Stimulated activated CD8-positive, alpha-beta memory T cell treated with anti-CD3 and anti-CD28 coated beads, Interleukin-4, amount 100 ng/mL, for 24 hours (primary cell): ENCODE results near the gene MCF2L.
"Not testable (repeated sequence)": the region's sequence is repeated elsewhere in the genome, so short reads cannot be mapped to it uniquely, and the experiment has no call there.

Experiments
- DNase-seq: peaks from one replicate; pipeline ENCODE4 v3.0.0-alpha.2; 2020; ENCODE audit warnings: low read depth

Gene MCF2L

DNA sequence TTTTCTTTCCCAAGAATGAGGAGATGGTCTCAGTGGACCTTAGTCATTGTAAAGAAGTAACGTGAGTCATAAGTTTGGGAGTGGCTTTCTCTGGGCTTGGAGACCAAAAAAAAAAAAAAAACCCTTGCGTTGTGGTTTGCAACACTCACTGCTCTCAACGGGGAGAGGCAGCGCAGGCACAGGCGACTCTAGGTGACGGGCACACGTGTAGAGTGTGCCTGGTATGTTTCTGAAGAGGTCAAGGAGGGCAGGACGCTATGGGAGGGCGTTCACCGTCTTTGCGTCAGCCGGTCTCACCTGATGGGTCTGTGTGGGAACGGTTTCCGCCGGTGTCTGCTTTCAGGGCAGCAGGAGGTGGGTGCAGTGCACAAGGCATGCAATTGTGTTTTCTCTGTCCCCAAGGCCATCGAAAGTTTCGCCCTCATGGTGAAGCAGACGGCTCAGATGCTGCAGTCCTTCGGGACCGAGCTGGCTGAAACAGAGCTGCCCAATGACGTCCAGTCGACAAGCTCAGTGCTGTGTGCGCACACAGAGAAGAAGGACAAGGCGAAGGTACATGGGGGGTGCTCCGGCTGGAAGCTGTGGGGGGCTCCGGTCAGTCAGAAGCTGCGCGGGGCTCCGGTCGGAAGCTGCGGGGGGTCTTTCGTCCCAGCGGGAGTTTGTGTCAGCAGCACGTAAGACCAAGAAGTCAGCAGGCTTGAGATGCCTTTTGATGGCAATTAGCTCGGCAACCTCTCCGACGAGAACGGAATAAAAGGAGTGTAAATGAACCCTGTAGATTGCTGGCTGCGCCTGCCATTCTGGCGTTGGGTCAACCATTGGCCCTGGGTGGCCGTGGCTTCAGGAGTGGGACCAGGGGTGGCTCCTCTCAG lies 95.8 kb downstream of the MCF2L start:
- no peak for DNase-seq

DNA sequence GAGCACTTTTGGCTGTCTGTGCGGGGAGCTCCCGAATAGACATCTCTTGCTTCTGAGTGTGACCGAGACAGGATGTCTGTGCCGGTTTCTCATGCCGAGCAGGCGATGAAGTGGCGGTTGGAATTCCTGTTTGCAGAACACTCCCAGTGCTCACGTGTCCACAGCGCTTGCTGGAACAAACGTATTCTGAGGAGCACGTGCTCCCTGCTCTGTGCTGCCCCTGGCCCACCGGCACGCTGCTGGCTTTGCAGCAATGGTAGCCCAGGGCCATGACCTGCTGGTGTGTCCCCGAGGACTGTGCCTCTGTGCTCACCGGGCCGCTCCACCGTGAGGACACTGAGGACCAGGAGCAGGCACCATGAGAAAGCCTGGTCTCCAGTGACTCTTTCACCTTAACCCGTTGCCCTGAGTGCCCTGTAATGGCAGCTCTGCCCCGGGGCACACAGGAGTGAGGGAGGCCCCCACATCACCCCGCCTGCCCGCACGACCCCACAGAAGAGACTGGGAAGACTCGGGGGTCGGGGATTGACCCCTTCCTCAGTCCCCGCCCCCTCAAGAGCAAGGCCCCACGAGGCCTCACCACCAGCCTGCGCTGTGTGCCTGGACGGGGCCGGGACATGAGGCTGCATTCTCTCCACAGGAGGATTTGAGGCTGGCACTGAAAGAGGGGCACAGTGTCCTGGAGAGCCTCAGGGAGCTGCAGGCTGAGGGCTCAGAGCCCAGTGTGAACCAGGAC lies 96.6 kb downstream of the MCF2L start:
- no peak for DNase-seq

DNA sequence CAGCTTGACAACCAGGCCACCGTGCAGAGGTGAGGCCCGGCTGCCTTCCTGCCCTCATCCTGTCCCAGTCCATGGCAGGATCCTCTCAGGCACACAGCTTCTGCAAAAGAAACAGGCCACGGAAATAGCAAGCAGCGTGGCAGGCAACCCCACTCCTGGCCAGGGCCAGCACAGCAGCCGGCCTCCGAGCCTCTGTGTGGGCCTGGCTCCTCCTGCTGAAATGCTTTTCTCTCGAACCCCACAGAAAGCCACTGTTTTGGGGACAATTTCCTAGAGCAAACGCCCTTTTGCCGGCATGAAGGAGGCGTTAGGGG lies 97.1 kb downstream of the MCF2L start:
- no peak for DNase-seq

DNA sequence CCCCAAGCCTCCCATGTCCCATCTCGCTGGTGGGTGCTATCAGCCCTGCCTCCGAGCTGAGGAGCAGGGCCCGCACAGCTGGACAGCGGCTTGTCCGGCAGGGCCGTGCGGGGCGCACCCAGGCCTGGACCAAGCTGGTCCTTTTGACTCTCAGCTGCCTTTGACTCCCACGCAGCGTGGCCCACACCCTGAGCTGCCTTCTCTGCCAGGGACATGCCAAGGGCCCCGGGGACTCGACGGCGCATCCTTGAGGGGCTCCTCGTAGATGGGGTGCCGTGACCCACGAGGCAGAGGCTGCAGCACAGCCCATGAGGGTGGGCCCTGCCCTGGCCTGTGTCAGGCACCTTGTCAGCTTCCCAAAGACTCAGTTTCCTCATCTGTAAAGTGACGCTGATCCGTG lies 97.7 kb downstream of the MCF2L start:
- DNase-seq: no peak

DNA sequence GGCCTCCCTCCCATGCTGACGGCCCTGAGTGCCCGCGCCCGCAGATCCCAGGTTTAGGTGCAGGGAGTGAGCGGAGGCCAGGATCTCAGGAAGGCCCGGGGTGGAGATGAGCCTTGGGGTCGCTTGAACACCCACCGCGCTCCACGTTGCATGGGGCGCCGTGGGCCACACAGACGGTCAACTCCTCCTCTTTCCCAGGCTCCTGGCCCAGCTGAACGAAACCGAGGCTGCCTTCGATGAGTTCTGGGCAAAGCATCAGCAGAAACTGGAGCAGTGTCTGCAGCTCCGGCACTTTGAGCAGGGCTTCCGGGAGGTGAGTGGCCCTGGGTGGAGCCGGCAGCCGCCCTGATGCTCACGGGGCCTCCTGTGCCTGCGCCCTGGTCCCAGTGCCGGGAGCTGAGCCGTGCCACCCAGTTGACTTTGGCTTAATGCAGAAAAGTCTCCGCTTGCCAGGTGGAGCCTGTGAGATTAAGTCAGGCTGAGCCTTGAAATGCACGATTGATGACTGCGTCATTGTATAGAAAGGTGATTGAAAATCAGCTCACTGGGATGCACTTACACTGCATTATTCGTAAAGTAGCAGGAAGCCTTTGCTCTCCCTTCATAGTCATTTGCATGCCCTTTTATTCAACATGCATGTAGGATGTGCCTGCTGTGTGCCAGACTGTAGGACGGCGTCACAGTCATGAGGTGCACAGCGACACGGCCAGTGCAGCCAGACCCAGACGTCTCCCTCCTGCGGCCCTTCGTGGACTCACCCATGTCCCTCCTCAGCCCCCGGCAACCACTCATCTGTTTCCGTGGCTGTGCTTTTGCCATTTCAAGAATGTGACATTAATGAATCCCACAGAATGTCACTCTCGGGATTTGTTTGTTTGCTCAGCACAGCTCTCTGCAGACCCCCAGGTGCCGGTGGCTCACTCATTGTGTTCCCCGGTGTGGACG lies 101.1 kb downstream of the MCF2L start:
- DNase-seq: no peak

DNA sequence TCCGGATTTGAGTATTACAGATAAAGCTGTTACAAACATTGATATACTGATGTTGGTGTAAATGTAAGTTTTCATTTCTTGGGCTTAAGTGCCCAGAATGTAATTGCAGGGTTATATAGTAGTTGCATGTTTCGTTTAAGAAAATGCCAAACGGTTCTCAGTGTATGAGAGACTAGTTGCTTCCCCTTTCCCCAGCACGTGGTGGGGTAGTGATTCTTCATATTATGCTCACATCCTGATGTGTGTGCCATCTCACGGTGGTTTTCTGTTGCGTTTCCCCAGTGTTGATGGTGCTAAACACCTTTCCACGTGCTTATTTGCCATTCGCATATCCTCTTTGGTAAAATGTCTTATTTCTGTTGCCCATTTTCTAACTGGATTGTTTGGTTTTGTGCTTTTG lies 101.8 kb downstream of the MCF2L start:
- DNase-seq: no peak

DNA sequence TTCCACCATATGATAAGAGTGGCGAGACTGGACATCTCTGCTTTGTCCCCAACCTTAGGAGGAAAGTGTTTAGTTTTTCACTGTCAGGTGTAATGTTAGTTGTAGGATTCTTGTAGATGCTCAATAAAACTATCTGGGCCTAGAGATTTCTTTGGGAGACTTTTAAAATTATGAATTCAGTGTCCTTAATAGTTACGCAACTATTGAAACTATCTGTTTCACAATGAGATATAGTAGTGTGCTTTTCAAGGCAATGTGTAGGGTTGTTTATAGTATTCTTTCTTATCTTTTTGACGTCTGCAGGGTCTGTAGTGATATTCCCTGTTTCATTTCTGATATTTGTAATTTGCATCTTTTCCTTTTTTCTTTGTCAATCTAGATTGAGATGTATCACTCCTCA lies 103.4 kb downstream of the MCF2L start:
- DNase-seq: no peak

DNA sequence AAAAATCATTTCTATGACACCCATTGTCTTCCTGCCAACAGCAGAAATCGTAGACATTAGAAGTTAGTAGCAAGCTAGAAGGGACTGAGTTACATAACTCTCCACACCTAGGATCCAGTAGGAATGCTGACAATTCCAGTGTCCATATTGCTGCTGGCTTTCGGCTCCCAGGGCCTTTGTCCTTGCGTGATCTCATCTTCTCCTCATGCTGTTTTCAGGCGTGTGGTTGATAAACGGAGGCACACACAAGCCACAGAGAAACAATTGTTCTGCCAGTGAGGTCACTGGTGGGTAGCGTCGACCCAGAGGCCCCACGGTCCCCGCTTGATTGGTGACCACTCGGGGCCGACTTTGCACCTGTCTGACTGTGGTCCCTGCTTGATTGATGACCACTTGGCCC lies 104.9 kb downstream of the MCF2L start:
- DNase-seq: no peak

DNA sequence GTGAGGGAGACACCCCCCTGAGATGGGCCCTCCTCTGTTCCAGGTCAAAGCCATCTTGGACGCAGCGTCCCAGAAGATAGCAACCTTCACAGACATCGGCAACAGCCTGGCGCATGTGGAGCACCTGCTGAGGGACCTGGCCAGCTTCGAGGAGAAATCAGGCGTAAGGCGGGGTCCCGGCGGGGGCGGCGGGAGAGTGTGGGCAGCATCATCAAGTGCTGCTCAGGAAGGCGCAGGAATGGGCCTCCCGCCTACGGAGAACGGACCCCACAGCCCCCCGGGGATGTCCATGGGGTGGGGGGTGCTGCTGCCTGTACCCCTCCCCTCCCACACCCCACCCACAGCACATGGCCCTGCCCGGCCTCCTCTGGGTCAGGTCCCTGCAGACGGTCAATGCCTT lies 105.4 kb downstream of the MCF2L start:
- no peak for DNase-seq

DNA sequence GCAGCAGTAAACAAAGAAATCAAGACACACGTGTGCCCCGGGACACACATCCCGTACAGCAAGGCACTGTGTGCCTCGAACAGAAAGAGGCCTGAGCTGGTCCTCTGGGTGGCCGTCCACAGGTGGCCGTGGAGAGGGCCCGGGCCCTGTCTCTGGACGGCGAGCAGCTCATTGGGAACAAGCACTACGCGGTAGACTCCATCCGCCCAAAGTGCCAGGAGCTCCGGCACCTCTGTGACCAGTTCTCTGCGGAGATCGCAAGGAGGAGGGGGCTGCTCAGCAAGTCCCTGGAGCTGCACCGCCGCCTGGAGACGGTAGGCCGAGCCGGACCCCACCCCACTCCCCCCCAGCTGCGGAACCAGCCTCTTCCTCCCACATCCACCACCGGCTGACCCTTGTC lies 105.9 kb downstream of the MCF2L start:
- DNase-seq: no peak

DNA sequence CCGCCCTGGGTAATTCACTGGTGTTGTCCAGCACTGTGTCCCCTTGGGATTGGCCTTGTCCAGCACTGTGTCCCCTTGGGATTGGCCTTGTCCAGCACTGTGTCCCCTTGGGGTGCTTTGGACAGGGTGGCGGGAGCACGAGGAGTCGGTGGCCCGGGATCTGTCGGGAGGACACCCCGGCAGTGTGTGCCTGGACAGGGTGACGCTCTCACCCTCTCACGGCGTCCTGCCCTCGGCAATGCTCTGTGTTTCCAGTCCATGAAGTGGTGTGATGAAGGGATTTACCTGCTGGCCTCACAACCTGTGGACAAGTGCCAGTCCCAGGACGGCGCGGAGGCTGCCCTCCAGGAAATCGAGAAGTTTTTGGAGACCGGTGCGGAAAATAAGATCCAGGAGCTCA lies 106.7 kb downstream of the MCF2L start:
- no peak for DNase-seq

DNA sequence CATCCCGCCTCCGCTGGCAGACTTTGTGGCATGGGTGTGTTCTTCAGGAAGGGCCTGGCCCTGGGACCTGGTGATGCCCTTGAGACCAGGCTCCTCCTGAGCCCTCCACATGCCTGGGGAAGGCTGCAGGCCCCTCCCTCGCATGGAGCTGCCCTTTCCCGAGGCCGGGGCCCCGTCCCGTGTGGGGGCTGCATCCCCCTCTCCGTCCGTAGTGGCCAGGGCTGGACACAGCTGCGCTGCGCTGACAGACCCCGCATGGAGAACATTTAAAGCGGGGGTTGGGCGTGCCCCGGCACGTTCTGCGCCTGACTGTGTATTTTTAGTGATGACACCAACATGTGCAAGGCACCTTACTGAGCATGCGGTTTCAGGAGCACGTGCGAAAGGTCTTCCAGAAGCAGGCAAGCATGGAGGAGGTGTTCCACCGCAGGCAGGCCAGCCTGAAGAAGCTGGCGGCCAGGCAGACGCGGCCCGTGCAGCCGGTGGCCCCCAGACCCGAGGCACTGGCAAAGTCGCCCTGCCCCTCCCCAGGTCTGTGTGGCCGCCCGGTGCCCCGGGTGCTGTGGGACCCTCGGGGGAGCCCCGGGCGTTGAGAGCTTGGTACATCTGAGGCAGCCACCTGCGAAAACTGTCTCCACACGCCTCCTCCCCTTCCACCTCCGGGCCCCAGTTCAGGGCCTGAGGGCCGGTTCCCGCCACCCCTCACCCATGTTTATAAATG lies 107.8 kb downstream of the MCF2L start:
- DNase-seq: no peak

DNA sequence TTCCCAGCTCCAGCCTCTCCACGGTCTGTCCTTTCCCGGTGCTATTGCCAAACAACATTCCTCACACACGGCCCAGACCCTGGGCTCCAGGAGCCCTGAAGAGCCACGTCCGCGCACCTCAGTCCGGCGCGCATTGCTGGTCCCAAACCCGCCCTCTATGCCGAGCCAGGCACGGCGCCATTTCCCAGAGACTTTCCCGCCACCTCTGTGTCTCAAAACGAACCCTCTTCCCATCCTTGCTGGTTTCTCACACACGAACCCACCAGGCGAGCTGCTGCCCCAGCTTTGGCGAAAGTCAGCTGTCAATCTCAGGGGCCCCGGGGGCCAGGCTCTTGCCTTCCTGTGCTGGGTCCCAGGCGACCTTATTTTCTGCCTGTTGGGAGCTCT lies 108.5 kb downstream of the MCF2L start:
- no peak for DNase-seq

DNA sequence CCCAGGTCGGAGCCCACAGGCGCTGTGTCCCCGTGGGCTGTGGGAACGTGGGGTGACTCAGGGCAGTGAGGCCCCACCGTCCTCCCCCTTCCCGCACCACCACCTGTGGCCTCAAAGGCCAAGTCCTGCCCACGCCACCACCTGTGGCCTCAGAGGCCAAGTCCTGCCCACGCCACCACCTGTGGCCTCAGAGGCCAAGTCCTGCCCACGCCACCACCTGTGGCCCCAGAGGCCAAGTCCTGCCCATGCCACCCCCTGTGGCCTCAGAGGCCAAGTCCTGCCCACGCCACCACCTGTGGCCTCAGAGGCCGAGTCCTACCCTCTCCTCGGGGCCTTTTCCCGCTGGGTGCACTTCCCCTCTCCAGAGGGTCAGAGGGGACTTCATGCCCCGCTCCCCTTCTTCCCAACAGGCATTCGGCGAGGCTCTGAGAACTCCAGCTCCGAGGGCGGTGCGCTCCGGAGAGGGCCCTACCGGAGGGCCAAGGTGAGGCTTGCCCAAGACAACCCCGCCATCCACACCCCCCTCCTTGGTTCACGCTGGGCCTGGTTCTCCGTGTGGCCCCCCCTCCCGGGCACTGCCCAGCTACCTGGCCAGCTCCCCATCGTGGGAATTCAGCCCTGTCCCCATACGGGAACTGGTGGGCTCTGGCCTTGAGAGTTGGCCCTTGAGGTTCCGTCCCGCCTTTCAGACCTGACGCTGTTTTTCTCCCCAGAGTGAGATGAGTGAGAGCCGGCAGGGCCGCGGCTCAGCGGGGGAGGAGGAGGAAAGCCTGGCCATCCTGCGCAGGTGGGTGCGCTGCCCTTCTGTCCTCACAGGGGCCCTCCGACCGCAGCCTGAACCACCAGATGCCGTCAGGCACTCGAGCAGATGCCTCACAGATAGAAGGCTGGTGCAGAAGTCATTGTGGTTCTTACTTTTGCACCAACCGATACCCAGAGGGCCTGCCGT lies 109.2 kb downstream of the MCF2L start:
- no peak for DNase-seq

DNA sequence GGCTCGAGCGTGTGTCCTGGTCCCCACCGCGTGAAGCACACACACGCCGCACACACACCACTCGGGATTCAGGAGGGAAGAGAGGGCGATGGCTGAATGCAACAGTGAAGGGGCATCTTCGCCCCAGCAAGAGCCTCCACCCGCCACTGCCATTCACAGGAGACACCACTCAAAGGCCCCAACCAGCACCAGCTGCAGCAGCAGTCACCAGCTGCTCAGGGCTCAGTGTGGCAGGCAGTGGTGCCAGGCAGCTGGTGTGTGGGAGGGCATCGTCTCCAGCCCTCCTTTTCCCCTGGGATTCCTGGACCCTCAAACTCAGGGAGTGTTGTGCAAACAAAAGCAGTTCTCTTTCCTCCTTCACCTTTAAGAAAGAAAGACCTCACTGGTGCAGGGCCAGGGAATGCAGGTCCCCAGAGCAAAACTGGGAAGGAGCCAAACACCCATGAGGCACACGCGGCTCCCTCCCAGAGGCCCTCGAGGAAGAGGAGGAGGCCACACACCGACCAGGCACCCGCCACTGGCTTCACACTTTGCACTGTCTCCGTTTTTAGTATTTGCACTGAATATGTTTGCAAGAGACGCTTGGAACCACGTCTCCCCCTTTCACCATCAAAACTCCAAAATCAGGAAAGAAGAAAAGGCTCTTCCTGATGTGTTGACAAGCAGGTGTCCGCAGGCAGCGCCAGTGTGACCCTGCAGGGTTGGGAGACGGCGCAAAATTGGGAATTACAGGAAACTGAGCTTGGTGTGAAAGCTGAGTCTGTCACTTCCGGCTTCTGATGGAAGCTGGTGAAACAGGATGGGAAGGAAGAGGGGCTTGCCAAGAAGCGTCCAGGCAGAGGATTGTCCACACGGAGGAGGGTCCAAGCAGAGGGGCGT lies 110.1 kb downstream of the MCF2L start:
- DNase-seq: no peak

DNA sequence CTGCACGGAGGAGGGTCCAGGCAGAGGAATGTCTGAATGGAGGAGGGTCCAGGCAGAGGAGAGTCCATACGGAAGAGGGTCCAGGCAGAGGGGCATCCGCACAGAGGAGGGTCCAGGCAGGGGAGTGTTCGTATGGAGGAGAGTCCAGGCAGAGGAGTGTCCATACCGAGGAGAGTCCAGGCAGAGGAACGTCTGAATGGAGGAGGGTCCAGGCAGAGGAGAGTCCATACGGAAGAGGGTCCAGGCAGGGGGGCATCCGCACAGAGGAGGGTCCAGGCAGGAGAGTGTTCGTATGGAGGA lies 110.7 kb downstream of the MCF2L start:
- not testable (repeated sequence) for DNase-seq

DNA sequence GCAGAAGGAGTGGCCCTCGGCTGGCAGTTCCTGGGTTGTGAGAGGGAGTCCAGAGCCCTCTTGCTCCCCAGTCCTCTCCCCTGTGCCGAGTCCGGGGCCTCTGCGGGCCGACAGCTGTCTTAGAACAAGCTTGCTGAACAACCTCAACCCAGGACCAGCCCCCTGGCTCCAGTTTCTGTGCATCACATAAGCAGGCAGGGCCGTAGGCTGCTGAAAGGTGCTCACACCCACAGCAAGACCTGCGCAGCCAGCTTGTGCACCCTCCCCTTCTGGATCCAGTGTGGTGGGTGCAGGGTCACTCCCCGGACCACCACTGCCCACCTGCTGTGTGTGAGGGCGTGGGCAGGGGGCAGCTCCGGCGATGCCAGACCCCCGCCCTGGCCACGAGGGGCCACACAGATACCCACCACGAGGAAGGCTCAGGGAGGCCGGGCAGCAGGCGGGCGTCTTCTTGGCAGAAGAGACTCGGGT lies 111.4 kb downstream of the MCF2L start:
- DNase-seq: no peak

DNA sequence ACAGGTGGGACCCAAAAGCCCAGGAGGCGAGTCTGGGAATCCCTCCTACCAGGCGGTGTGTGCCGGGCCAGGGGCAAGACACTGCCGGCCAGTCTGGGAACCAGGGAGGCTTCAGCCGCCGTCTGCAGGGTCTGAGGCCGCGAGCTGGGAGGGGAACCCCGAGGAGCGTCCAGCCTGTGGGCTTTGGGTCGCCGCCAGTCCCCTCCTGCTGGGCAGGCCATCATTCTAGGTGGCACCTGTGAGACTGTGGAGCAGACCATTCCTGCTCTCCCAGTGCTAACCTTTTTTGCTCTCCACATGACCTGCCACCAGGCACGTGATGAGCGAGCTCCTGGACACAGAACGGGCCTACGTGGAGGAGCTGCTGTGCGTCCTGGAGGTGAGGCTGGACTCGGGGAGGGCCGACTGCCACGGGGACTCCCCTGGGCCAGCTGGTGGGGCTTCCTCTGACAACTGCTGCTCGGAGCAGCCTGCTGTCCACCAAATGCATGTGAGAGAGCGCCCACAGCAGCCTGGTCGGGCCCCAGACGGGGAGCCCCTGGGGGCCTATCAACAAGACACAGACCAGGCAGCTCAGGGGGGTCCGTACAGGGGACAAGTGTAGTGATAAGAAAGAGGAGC lies 112.0 kb downstream of the MCF2L start:
- DNase-seq: no peak
